Cardiac muscle cell (in vitro differentiated cells and primary cell): Measurements from ENCODE around the gene ALDH18A1. TPM values are rescaled to one million over a fixed set of nuclear protein-coding genes. Genes with fewer than 3 reads are reported as not detected.

Experiments
- DNase-seq, 2 donors: peaks; one replicate each; pipeline versions ENCODE4 v3.0.0 to v3.0.0-alpha.2; 2010 to 2017; ENCODE audit warnings: low read depth in 1 of 2, low spot score in 1 of 2
- H3K27ac ChIP-seq: fragments of 200-600 bp; sonication (generic); 2 replicates; pipeline ENCODE4 v1.5.1; 2016
- H3K27me3 ChIP-seq: fragments of 200-600 bp; sonication (generic); 2 replicates; pipeline ENCODE4 v1.6.0; 2016; ENCODE audit warnings: control low read depth
- H3K36me3 ChIP-seq: fragments of 200-600 bp; sonication (generic); 2 replicates; pipeline ENCODE4 v1.5.1; 2016; ENCODE audit warnings: control low read depth
- H3K4me1 ChIP-seq: fragments of 200-600 bp; sonication (generic); 2 replicates; pipeline ENCODE4 v1.8.1; 2017; ENCODE audit warnings: low read depth, mild to moderate bottlenecking, mixed run types
- H3K4me3 ChIP-seq: fragments of 200-600 bp; sonication (generic); 2 replicates; pipeline ENCODE4 v1.5.1; 2016; ENCODE audit warnings: mild to moderate bottlenecking
- H3K9me3 ChIP-seq: fragments of 200-600 bp; sonication (generic); 2 replicates; pipeline ENCODE4 v1.5.1; 2017; ENCODE audit warnings: low read depth, mild to moderate bottlenecking, control low read depth
- polyA plus RNA-seq: library from polyadenylated mRNA; unstranded; fragments of >200 nt; fragmentation: Nextera tagmentation; extraction: Ambion mirVana; gene quantifications from 2 replicates; pipeline ENCODE4 v1.2.1, GENCODE V29; 2016
- total RNA-seq: library from RNA; depleted of rRNA; stranded (reverse); fragments of >200 nt; gene quantifications from 2 replicates; pipeline ENCODE4 v1.2.3, GENCODE V29; 2016
- TF ChIP-seq, protein P1 (sequence below): IDR thresholded peaks from 2 replicates; pipeline ENCODE4 v1.5.1; 2012; ENCODE audit warnings: low read depth, mild to moderate bottlenecking, low read length

Gene ALDH18A1
- total and polyA plus RNA-seq, 2 experiments from 2014 or later: 40.4 to 49.3 TPM

DNA sequence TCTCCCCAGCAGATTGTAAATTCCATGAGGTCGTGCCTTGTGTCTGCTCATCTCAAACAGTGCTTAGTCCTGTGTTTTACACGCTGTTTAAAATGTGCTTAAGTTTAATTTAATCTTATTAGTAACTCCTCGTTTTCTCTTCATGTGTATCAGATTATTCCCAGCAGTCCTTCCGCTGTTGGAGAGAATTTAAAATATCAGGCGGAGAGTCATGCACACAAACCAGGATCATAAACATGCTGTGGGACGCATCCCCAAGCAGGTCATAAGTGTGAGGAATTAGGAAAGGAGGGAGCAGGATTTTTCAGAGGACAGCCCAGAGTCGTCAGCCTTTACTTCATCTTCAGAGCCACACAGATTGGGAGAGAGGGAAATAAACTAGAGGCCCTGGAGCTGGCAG lies 91.2 kb downstream of the ALDH18A1 start:
- Histone ChIP-seq H3K27ac (no peak overlapping the region), H3K4me1 (no peaks in the 10 kb centered on the region), H3K9me3 (no peaks in the 10 kb centered on the region), H3K4me3 (no peak overlapping the region), H3K27me3 (no peaks in the 10 kb centered on the region), H3K36me3 (no peaks in the 10 kb centered on the region)
- DNase-seq: no peak
- TF ChIP-seq, protein P1, sequence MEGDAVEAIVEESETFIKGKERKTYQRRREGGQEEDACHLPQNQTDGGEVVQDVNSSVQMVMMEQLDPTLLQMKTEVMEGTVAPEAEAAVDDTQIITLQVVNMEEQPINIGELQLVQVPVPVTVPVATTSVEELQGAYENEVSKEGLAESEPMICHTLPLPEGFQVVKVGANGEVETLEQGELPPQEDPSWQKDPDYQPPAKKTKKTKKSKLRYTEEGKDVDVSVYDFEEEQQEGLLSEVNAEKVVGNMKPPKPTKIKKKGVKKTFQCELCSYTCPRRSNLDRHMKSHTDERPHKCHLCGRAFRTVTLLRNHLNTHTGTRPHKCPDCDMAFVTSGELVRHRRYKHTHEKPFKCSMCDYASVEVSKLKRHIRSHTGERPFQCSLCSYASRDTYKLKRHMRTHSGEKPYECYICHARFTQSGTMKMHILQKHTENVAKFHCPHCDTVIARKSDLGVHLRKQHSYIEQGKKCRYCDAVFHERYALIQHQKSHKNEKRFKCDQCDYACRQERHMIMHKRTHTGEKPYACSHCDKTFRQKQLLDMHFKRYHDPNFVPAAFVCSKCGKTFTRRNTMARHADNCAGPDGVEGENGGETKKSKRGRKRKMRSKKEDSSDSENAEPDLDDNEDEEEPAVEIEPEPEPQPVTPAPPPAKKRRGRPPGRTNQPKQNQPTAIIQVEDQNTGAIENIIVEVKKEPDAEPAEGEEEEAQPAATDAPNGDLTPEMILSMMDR: no peak

DNA sequence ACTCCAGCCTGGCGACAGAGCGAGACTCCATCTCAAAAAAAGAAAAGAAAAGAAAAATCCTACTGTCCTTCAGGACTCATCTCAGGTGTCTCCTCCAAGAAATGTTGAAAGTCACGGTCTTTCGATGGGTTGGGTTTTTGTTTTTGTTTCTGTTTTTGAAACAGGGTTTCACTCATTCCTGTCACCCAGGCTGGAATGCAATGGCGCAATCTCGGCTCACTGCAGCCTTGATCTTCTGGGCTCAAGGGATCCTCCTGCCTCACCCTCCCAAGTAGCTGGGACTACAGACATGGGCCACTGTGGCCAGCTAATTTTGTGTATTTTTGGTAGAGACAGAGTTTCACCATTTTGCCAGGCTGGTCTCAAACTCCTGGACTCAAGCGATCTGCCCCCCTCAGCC lies 92.2 kb downstream of the ALDH18A1 start:
- Histone ChIP-seq H3K36me3 (no peaks in the 10 kb centered on the region), H3K27me3 (no peaks in the 10 kb centered on the region), H3K4me3 (no peak overlapping the region), H3K4me1 (peaks cover 3% of the 10 kb centered on the region), H3K9me3 (no peaks in the 10 kb centered on the region), H3K27ac (no peak overlapping the region)
- TF ChIP-seq, protein P1: no peak
- no peak for DNase-seq

- TF ChIP-seq, protein P1: no peak
- peak overlapping the region; percentile 47 for H3K27ac ChIP-seq
Observed at GRCh38 chr10:95562341-95562965, 94.1 kb downstream of the ALDH18A1 start.

GRCh38 chr10:95561864-95562177 lies 94.7 kb downstream of the ALDH18A1 start:
- TF ChIP-seq, protein P1: no peak
- H3K27ac ChIP-seq: no peak overlapping the region
- no peaks in the 10 kb centered on the region for H3K9me3 ChIP-seq

More at GRCh38 chr10:95562341-95562965, 94.1 kb downstream of the ALDH18A1 start:
- DNase-seq: no peak
- H3K27me3 ChIP-seq: no peaks in the 10 kb centered on the region
- H3K4me1 ChIP-seq: peaks cover 10% of the 10 kb centered on the region
- H3K36me3 ChIP-seq: no peaks in the 10 kb centered on the region
- H3K9me3 ChIP-seq: no peaks in the 10 kb centered on the region
- no peak overlapping the region for H3K4me3 ChIP-seq

GRCh38 chr10:95561177-95561863 lies 95.2 kb downstream of the ALDH18A1 start, which contains the start of gene SORBS1:
Gene SORBS1, minus strand, starts transcription at chr10:95561371. Its CDS starts 120,236 bp downstream, at chr10:95441135.
- Histone ChIP-seq H3K4me3 (peak within 1 kb of the TSS; percentile 66), H3K4me1 (peaks cover 10% of the 10 kb centered on the region), H3K27me3 (no peaks in the 10 kb centered on the region), H3K27ac (peak within 1 kb of the TSS; percentile 47), H3K9me3 (no peaks in the 10 kb centered on the region), H3K36me3 (no peaks in the 10 kb centered on the region)
- TF ChIP-seq, protein P1: no peak
- peak; percentile 98 for DNase-seq

More at GRCh38 chr10:95561864-95562177, 94.7 kb downstream of the ALDH18A1 start:
- Histone ChIP-seq H3K4me1 (peaks cover 10% of the 10 kb centered on the region), H3K36me3 (no peaks in the 10 kb centered on the region), H3K4me3 (peak overlapping the region; percentile 23), H3K27me3 (no peaks in the 10 kb centered on the region)
- no peak for DNase-seq
